Motor neuron (in vitro differentiated cells): ENCODE results near the gene RUNX2. TPM values are rescaled to one million over a fixed set of nuclear protein-coding genes. Genes with fewer than 3 reads are reported as not detected.
A peak's percentile ranks its signal among the peaks of the same experiment; 100 is the strongest.

Experiments
- ATAC-seq, 8 experiments: fragments of 200-7000 bp; cut with Tn5 transposase; replicated peaks in 6 of 8; 2 replicates each; pipeline ENCODE4 v1.8.0; 2021; ENCODE audit warnings: mild to moderate bottlenecking in 8 of 8, moderate library complexity in 8 of 8
- H3K27ac ChIP-seq, 2 donors: fragments of 250-450 bp; sonication (Bioruptor Pico); 2 replicates each; pipeline ENCODE4 v1.9.0; 2021; ENCODE audit warnings: antibody characterized with exemption in 2 of 2, mild to moderate bottlenecking in 2 of 2, moderate library complexity in 1 of 2
- H3K4me1 ChIP-seq, 2 donors: fragments of 250-450 bp; sonication (Bioruptor Pico); replicated peaks in 1 of 2; 2 replicates each; pipeline ENCODE4 v1.6.1; 2021; ENCODE audit warnings: antibody characterized with exemption in 2 of 2, mild to moderate bottlenecking in 2 of 2, moderate library complexity in 1 of 2
- H3K4me3 ChIP-seq, 5 donors: fragments of 250-450 bp; sonication (Bioruptor Pico); 2 replicates each; pipeline ENCODE4 v1.9.0; 2021; ENCODE audit warnings: antibody characterized with exemption in 5 of 5, mild to moderate bottlenecking in 5 of 5, moderate library complexity in 4 of 5
- WGBS, 10 experiments: fragments of 450-650 bp; shearing (Covaris generic); methylation state at CpG; one replicate each; pipeline ENCODE4 v1.0.0; 2022; 5-methylcytosine and 5-hydroxymethylcytosine counted together
- in situ Hi-C, 9 experiments: fragments of 400-800 bp; cut with MboI; loops; one replicate each; pipeline ENCODE4 v1.15.0; 2021; ENCODE audit warnings: low sequenced_read_pairs in 9 of 9, low pct_unique_long_range_greater_than_20kb in 2 of 9; ENCODE audit not compliant: unreplicated experiment in 9 of 9
- total RNA-seq, 8 experiments: library from RNA; unstranded; fragments of 300-600 nt; gene quantifications; 2 replicates each; pipeline versions ENCODE4 v1.2.3 to v1.2.4, GENCODE V29; 2022

Gene RUNX2
- total RNA-seq, 8 experiments from 2014 or later = 0.46 to 7.8 (median 1.8) TPM

DNA sequence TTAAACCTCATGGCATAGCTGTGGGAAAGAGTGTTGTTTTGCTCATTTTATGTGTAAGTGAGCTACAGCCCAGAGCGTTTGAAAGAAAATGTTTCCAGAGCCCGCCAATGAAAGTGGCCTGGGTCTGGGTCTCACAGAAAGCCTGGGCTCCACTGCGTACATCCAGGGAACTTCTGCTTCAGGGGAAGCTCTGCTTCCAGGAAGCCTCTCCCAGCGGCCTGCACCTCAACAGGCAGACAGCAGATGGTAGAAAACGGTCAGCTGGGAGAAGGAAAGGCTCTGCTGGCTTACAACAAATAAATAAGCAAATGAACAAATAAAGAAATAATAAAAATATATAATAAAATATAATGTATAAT, 320.1 kb downstream of the RUNX2 start:
- no peak overlapping the region for H3K4me3 ChIP-seq
- no peak for ATAC-seq
- 60 to 97% (median 84%) methylated on average over 2 to 5 of the region's 5 CpGs for WGBS, 10 experiments
- no peaks in the 10 kb centered on the region for H3K4me1 ChIP-seq
- H3K27ac ChIP-seq = no peak overlapping the region
- in situ Hi-C loops = no loop called here

DNA sequence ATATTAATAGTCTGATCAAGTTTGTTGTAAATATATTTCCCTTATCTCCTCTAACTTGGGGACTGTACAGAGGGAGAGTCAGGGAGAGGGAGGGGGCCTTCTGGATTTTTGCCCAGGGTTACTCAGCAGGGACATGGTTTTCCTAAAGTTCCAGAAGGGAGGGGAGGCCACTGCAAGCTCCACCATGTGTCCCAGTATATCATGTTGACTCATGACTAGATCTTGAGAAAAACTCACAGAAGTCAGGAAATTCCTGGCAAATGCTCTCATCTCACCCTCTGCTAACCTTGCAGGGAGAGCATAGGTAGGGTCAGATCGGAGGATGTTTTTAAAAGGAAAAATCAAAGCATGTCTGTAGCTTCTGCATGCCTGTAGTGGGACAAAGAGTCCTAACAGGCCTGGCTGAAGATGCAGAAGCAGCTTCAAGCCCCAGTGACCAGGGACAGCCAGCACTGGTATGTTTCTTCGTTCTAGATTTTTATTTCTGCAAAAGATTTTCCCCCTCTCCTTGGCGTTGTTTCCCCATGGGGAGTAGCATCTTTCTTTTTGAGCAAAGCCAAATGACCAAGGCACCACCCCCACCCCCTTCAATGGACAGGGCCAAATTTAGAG, 322.5 kb downstream of the RUNX2 start:
- Histone ChIP-seq H3K4me3 (no peak overlapping the region), H3K27ac (no peak overlapping the region), H3K4me1 (no peaks in the 10 kb centered on the region)
- in situ Hi-C loops = no loop called here
- peak in 2 of 8 experiments; percentile 52 to 74 for ATAC-seq
- 0 to 100% (median 74%) methylated on average over 1 to 3 of the region's 3 CpGs; no CpG with 5 or more reads in 3 of the 10 experiments for WGBS, 10 experiments

DNA sequence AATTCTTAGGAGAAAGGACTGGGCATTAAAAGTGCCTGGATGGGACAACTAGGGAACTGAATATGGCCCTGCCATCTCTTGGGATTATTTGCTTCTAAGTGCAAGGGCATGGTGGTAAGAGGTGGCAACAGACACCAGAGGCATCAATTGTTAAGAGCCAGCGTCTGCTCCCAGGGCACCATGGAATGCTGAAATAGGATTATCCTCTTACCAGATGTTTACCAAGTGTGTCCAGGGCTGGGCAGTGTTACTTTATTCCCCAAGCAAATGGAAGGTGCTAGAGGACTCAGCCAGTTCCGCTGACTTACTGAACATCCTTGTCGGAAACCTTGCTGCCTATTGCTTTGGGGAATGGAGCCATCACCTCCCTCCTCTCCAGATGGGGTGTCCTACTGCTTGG, 323.2 kb downstream of the RUNX2 start:
- in situ Hi-C loops = no loop called here
- H3K4me1 ChIP-seq = no peaks in the 10 kb centered on the region
- WGBS, 10 experiments = 50 to 100% (median 100%) methylated on average over 1 of the region's 3 CpGs; no CpG with 5 or more reads in 7 of the 10 experiments
- ATAC-seq = no peak
- H3K4me3 ChIP-seq = no peak overlapping the region
- H3K27ac ChIP-seq = no peak overlapping the region

DNA sequence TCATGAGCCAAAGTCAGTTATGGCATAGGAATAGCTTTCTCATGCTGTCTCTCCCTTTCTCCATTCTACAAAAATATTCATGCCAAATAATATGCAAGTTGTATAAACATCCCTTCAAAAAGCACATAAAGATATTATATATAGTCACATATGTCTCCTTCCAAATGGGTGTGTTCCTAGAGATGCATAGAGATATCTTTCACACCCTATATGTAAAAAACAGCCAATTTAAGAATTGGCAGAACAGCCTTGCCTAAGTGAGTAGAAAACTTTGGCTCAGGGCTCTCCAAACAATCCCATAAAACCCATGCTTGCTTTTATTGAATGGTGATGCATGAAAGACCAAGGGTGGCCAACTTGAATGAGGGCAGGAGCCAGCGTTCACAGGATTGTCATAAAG, 324.3 kb downstream of the RUNX2 start:
- in situ Hi-C loops = no loop called here
- WGBS, 10 experiments = 0 to 100% (median 61%) methylated on average over 1 of the region's 1 CpG; no CpG with 5 or more reads in 4 of the 10 experiments
- ATAC-seq = peak in 2 of 8 experiments; percentile 15 to 87
- Histone ChIP-seq H3K27ac (no peak overlapping the region), H3K4me1 (no peaks in the 10 kb centered on the region), H3K4me3 (no peak overlapping the region)

DNA sequence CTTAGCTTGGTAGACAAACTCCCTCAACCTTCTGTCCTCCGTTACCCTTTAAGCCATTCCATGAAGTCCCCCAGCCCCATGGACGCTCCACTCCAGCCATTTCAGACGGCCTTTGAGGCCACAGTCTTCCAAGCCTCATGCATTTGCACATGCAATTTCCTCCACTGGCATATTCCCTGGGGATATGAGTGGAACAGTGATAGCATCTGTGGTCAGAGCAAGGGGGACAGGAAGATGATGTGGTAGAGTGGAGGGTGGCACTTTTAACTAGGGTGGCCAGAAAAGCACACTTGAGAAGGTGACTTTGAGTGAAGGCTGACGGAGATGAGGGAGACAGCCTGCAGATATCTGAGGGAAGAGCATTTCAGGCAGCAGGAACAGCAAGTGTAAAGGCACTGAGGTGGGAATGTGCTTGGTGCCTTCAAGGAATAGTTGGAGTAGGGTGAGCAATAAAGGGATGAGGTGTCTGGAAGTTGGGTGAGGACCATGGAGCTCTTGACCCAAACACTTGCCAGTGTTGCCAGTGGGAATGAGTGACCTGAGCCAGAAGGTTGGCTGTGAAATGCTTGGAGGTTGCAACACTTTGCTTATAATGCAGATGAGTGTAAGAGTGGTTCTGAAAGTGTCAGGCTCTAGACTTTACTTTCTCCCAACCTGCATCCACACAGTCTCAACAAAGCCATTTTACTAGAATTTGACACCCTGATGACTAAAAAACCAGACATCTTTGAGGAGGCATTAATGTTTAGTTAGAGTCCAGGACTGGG, 325.2 kb downstream of the RUNX2 start:
- WGBS, 10 experiments = 26 to 100% (median 55%) methylated on average over 1 to 4 of the region's 4 CpGs; no CpG with 5 or more reads in 1 of the 10 experiments
- Histone ChIP-seq H3K4me1 (no peaks in the 10 kb centered on the region), H3K4me3 (no peak overlapping the region), H3K27ac (no peak overlapping the region)
- peak in 1 of 8 experiments; percentile 11 for ATAC-seq
- in situ Hi-C loops = no loop called here

DNA sequence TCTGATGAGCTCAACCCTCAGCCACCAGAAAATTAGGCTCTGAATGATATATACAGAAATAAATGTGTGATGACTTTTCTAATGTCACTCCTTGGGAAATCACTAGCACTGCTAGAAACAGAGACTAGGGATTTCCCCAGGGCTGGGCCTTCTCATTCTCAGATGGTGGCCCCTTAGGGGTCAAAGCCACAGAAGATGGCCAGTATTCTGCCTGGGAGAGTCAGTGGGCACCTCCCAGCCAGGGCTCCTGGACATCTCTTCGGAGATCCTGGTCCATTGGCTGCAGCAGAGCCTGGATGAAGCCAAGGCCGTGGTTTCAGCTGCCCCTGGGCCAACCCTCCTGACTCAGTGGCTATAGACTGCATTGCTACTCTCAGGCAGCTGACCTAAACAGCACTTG, 326.5 kb downstream of the RUNX2 start:
- 20 to 100% (median 58%) methylated on average over 1 to 2 of the region's 2 CpGs; no CpG with 5 or more reads in 4 of the 10 experiments for WGBS, 10 experiments
- no peak overlapping the region for H3K4me3 ChIP-seq
- in situ Hi-C loops = no loop called here
- H3K27ac ChIP-seq = no peak overlapping the region
- no peak for ATAC-seq
- no peaks in the 10 kb centered on the region for H3K4me1 ChIP-seq

DNA sequence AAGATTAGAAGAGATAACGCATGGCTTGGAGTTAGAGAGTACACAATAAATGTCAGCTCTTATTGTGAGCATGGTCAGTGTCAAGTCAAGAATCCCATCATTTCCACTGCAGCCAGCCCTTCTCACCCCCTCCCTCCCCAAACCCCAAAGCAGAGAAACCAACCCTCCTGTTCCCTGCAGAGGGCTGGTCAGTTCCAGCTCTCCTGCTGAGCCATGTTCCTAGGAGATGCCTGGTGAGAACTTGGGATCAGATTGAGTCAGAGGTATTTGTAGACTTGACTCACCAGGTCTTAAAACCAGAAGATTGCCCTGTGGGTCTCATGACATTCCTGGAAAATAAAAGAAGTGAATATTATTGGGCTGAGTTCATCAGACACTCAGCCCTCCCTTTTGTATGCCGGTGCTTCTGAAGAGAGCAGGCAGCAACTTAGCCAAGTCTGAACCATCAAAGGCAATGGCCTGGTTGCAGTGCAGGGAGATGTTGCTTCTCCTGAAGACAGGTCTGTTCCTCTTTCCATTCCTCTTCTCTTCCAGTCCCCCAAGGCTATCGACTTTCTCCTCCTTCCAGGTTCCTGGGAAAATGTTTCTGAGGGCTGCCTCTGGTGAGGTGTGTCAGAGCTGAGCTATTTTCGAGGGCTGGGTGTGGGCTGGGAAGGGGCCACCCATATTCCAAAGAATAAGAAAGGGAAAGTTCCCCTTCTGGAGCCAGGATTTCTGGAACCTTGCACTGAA, 327.8 kb downstream of the RUNX2 start:
- 0 to 84% (median 63%) methylated on average over 3 of the region's 4 CpGs; no CpG with 5 or more reads in 4 of the 10 experiments for whole genome bisulfite sequencing, 10 experiments
- H3K4me3 ChIP-seq = no peak overlapping the region
- no peak overlapping the region for H3K27ac ChIP-seq
- in situ Hi-C loops = no loop called here
- ATAC-seq = peak in 6 of 8 experiments; percentile 25 to 90 (median 58)
- H3K4me1 ChIP-seq = no peaks in the 10 kb centered on the region

DNA sequence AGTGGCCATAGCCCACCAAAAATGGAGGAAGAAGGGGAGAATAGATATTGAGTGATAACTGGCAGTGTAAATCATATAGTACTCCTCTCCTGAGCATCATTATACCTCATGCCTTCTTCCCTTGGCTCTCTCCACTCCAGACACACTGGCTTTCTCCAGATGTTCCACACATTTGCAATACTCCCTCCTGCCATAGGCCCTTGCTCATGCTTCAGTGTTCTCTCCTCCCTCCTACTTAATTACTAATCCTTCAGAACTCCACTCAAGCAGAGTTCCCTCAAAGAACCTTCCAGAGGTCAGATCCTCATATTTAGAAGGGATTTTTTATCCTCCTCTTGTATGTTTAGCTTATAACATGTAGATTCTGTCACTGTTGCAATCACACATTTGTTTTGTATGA, 329.1 kb downstream of the RUNX2 start:
- H3K27ac ChIP-seq = no peak overlapping the region
- H3K4me1 ChIP-seq = no peaks in the 10 kb centered on the region
- ATAC-seq = no peak
- no peak overlapping the region for H3K4me3 ChIP-seq
- in situ Hi-C loops = no loop called here

DNA sequence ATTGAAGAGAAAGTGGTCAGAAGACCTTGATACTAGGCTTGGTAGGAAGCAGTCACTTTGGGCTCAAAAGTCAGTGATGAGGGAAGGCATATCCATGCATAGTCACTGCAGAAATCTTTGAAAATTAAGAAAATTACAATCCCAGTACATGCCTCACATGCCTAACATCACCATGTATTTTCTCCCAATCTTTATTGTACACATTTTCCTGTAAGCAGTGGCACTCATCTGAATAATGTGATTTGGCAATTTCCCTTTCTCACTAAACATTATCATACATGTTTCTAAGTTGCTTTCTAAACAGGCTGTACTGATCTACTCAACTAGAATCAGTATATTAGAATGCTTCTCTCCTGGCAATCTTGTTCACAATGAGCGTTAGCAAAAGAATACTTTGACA, 330.3 kb downstream of the RUNX2 start:
- Histone ChIP-seq H3K27ac (no peak overlapping the region), H3K4me3 (no peak overlapping the region), H3K4me1 (no peaks in the 10 kb centered on the region)
- WGBS, 10 experiments = 67 to 100% (median 89%) methylated on average over 1 of the region's 1 CpG; no CpG with 5 or more reads in 3 of the 10 experiments
- in situ Hi-C loops = no loop called here
- ATAC-seq = no peak

DNA sequence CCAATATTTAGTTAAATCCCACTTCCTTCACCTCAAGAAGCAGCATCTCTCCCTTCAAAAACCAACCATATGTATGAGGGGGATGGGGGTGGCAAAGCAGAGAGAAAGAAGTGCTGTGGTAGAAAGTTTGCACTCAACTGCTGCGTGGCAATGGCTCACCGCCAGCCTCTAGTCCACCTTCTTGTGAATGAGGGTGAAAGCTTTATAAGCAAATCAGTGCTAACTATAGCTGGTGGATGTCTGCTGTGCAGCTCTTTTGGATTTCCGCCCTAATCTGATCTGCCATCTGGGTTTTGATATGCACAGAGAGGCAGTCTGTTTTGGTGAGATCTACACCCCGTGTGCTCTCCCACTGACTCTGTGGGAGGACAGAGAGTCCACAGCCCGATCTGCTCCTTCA, 330.8 kb downstream of the RUNX2 start:
- Histone ChIP-seq H3K4me3 (no peak overlapping the region), H3K4me1 (no peaks in the 10 kb centered on the region), H3K27ac (no peak overlapping the region)
- ATAC-seq = no peak
- in situ Hi-C loops = no loop called here
- WGBS, 10 experiments = 0 to 100% (median 82%) methylated on average over 1 to 5 of the region's 5 CpGs; no CpG with 5 or more reads in 3 of the 10 experiments

DNA sequence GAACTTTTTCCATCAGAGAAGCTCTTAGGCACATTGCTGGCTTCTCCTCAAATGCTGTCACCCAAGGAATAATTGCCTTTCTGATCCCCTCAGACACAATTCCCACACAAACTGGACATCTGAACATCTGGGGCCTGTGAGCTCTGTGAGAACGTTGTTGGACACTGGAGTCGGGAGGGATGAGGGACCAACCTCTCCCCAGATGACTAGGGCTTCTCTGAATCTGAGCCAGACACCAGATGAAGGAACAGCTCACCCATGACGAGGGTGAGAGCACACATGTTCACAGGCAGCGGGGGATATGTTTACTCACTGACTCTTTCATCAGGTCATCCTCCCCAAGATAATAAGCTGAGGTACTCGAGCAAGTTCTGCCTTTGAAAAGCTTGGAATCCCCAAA, 333.5 kb downstream of the RUNX2 start:
- in situ Hi-C loops = no loop called here
- Histone ChIP-seq H3K27ac (no peak overlapping the region), H3K4me3 (no peak overlapping the region), H3K4me1 (no peaks in the 10 kb centered on the region)
- WGBS, 10 experiments = 90 to 100% (median 96%) methylated on average over 1 to 3 of the region's 5 CpGs; no CpG with 5 or more reads in 6 of the 10 experiments
- ATAC-seq = peak in 1 of 8 experiments; percentile 60

DNA sequence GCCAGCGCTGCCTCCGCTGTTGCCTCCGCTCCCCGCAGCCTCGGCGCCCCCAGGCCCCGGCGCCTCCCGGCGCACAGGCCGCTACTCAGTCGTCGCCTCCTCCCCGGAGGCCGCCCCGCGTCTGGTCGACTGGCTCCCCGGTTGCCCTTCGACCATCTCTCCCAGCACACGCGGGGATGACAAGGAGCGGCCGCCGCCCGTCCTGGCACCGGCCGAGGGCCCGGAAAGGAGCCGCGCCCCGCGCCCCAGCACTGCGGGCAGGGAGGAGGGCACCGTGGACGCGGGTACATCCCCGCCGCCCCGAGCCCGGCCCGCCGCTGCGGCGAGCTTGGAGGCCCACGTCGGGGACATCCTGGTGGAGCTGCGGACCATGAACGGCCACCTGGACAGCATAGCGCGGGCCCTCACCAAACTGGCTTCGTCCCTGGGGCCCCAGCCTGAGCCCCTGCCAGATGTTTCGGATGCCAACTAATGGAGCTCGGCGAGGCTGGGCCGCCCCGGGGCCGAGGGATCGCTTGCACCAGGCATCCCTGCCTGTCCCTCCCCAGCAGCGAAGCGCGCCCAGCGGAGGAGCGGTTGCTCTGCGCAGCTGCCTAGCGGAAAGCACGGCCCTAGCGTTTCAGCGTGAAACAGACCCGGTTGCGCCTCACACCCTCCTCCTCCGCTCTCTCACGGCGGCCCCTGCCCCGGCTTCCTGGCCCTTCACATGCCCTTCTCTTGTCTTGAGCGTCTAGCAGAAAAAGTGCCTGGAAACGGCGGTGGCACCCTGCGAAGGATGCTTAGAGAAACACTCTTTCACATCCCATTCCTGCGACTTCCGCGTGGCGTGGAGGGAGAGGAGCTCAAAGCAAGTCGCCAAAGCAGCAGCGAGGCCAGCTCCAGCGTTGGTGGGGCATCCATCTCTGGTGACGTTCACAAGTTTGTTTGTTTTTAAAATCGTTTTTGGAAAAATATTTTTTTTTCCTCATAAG, 335.4 kb downstream of the RUNX2 start:
- H3K27ac ChIP-seq = no peak overlapping the region
- ATAC-seq = peak in 4 of 8 experiments; percentile 56 to 75 (median 74)
- 28 to 100% (median 82%) methylated on average over 3 to 17 of the region's 88 CpGs; no CpG with 5 or more reads in 3 of the 10 experiments for WGBS, 10 experiments
- H3K4me3 ChIP-seq = peak overlapping the region in 3 of 5 donors; percentile 12 to 20 (median 19)
- in situ Hi-C loops = no loop called here
- no peaks in the 10 kb centered on the region for H3K4me1 ChIP-seq
